HG02870 (cell line): ENCODE data around the gene MAP3K5.

Experiments
- ATAC-seq: cut with Tn5 transposase; IDR thresholded peaks from one replicate; pipeline ENCODE4 v1.9.1; 2021; ENCODE audit warnings: mild to moderate bottlenecking, moderate library complexity; ENCODE audit not compliant: unreplicated experiment

Gene MAP3K5

DNA sequence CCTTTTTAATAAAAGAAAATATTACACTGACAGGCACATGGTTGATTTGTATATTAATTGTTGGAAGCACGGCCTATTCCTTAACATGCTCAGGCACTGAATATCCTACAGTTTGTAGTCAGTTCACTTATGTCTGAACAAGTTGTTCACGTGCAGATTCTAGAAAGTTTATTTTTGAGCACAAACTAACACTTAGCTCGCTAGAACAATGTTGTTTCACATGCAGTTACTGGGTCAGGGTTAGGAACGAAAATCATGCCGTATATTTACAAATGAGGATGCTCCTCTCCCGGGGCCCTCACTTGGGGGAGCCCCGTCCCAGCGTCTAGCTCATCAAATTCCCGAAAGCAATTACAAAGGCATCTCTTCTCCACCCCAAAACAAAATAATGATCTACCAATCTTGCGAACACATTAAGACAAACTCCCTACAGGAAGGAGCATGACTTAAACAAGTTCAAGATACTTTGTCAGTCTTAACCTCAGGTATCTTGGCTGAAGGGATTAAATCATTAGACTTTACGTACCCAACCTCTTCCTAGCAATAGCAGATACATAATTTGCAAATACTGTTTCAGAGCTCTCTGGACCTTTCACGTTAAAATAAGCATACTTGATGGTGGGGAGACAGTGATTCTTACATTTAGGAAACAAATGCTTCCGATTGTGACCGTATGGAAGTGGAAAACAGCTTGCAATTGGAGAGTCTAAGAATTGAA is 243.5 kb downstream of the MAP3K5 start:
- ATAC-seq, result no peak

DNA sequence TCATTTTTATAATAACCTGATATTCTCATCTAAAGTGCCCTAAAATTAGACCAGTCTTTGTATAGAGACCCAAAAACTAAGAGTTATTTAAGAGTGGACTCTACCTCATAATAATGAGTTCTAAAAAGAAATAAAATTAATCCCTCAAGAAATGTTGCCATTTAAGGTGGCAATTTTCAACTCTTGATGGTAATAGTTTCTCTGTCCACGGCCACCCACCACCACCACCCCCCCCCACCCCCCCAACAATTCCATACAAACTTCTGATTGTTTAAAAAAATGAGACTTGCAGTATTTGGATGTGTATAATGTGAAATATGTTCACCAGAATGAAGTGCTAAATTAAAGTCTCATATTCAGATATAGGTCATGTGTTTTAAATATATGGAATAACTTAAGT is 244.4 kb downstream of the MAP3K5 start:
- no peak for ATAC-seq

DNA sequence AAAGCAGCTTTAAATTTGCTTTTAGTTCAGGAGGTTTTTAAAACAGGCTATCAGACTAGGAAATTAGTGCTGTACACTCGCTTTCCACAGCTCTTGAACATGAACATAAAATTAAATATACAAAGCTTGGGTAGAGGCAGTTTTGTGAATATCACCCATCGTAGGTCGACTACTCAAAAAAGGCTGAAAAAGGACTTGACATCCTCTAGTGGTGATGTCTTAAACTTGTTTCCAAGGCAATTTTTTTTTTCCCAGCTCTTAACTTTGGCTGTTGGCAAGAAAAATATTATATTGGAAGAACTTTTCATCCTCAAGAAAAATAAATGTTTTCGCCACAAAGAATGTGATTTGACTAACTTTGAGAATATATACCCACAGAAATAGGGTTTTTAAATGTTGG is 244.9 kb downstream of the MAP3K5 start:
- ATAC-seq, result no peak

DNA sequence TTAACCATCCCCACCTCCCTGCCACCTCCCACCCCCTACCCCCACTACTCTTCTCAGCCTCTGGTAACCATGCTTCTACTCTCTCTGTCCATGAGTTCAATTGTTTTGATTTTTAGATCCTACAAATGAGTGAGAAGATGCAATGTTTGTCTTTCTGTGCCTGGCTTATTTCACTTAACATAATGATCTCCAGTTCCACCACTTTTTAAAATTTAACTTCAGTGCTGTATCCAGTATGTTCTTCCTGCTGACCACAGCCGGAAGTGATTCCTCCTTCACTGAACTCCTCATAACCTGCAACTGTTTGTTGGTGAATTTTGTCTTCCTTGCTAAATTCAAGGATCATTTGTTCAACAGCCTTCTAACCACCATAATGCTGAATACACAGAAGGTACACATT is 245.9 kb downstream of the MAP3K5 start:
- ATAC-seq, result no peak

DNA sequence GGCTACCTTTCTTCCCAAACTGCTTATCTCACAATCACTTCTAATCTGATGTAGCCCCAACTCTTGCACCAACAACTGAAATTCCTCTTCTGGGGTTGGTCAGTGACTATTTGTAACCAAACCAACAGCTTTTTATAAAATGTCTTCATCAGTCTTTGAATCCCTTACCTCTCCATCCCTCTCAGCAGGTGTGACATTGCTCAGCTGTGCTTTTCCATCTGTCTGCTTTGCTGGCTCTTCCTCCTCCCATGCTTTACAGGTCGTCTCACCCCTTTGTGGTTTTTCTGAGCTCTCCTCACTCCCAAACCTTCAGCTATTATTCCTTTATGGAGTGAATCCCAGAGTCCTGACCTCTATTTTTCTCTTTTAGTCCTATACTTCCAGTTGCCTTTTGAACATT is 248.0 kb downstream of the MAP3K5 start:
- no peak for ATAC-seq

DNA sequence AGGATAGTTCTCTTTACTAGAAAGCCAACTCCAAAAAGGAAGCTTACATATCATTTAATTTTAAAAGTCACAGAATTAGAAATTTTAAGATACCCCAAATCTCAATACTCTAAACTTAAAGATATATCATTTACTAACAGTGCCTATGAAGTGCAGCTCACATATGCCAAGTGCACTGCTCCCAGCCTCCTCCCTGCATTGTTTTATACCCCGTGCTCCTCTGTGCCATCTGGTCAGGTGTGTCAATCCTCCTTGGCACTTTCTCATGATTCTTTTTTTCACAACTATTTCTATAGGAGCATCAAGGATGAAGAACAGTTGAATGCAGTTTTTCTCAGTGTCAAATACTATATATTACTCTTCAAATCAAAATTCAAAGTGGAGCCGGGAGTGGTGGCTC is 250.9 kb downstream of the MAP3K5 start:
- no peak for ATAC-seq

DNA sequence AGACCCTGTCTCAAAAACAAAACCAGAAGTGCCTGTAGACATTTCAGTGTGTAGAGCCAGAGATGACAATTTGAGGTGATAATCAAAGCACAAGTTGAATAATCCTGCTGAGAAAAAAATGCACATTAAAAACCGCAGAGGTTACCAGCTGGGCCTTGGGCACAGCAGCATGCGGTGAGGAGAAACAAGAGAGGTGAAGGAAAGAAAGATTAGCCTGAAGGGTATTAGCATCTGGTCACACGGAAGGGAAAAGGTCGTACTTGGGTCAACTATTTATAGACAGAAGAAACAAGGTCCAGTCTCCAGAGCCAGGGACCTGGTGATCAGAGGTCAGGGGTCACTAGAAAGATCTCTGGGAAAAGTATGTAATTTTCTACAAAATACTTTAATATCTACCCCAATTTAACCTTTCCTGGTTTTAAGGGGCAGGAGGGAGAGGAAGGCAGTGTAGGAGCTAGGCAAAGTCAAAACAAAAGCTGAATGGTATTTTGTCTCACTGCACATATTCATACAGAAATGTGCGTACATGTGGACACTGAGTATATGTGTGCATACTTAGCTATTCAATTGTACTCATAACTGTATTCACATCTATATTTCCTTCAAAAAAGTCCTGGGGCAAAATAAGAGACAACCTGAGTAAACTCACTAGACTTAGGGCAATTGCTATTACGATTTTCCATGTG is 252.2 kb downstream of the MAP3K5 start:
- ATAC-seq, result no peak

DNA sequence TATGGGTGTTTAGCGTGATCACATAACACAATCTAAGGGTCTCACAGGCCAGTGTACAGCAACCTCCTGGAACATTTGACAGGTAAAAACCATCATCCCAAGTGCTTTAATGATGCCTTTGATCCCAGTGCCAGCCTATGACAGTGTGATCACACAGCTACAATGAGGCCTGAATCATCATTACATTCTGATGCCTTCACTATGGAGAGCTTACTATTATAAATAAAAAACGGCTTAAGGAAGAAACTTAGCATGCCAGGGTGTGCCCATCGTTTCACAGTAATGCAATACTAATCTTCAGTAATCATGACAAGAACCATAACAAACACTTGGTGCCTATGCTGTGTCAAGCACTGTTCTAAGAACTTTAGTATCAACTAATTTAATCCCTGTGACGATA is 253.4 kb downstream of the MAP3K5 start:
- ATAC-seq, result no peak

DNA sequence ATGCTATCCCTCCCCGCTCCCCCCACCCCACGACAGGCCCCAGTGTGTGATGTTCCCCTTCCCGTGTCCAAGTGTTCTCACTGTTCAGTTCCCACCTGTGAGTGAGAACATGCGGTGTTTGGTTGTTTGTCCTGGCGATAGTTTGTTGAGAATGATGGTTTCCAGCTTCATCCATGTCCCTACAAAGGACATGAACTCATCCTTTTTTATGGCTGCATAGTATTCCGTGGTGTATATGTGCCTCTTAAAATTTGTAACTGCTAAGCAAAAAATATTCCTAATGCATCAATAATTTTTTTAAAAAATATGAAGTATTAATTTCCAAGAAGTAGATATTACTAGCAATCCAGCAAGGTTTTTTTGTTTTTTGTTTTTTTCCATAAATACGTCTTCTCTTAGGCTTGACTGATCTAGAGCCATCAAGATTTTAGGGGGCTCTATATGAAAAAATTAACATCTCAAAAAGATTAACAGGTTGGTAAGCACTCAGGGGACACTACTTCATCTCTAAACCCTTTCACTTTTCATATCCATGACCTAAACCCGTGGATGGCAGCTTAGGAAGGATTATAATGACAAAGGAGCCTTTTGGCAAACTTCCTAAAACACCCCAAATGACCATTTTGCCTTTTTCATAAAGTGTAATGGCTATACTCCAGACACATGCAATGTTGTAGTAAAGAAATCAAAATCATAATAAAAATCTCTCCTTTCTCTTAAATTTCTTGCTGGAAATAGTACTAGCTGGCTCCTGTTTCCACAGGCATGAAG is 256.2 kb downstream of the MAP3K5 start:
- ATAC-seq, result no peak

DNA sequence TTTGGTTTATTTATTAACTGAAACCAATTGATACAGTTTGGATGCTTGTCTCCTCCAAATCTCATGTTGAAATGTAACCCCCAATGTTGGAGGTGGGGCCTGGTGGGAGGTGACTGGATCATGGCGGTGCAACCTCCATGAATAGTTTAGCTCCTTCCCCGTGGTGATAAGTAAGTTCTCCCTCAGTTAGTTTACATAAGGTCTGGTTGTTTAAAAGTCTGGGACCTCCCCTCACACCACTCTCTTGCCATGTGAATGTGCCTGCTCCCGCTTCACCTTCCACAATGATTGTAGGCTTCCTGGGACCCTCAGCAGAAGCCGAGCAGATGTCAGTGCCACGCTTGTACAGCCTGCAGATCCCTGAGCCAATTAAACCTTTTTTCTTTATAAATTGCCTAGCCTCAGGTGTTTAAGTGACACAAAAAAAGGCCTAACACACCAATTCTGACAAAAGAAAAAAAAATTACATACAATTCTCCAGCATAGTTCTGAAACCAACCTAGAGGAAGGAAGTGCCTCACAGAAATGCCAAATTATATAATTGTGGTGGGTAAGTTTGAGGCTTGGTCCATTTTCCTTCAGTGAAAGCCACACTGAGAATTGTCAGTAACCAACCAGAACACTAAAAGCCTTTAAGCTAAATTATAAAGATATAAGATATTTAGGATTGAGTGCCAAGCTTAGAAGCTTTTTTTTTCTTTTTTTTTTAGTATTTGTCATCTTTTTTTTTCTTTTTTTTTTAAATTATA is 257.1 kb downstream of the MAP3K5 start:
- no peak for ATAC-seq

DNA sequence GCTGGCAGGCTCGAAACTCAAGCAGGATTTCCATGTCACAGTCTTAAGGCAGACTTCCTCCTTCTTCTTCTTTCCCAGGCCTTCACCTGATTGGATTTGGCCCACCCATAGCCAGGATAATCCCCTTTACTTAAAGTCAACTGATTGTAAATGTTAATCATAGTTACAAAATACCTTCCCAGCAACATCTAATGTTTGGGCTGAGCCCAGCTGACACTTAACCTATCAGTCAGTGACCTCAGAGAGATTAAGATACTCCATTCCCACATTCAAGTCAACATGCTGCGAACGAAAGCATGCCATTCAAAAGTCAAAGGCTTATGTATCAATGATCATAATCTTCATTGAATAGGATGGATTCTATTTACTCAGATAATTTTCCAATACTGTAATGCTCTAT is 258.0 kb downstream of the MAP3K5 start:
- ATAC-seq, result no peak

DNA sequence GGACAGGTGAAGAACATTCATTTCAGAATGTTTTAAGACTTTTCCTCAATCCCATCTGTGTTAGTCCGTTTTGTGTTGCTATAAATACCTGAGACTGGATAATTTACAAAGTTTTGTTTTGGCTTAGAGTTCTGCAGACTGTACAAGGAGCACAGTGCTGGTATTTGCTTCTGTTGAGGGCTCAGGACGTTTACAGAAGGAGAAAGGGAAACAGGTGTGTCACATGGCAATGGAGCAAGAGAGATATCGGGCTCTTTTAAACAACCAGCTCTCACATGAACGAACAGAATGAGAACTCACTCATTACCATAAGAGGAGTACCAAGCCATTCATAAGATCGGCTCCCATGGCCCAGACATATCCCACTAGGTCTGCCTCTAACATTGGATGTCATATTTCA is 258.8 kb downstream of the MAP3K5 start:
- no peak for ATAC-seq

DNA sequence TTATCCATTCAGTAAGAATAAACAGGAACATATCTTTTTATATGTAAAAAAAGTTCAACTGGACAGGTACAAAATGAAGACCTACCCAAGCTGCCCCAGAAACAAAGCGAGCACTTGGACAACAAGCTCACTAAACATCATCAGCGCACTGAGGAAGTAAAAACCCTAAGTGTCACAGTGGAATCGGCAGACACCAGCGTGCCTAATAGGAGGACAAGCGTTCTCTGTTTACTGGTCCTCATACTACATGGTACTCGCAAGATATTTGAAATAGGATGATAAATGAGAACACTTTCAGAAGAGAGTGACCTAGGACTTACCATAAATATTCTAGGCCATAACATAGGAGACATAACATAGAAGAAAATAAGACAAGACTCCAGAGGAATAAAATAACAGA is 260.2 kb downstream of the MAP3K5 start:
- ATAC-seq, result no peak

DNA sequence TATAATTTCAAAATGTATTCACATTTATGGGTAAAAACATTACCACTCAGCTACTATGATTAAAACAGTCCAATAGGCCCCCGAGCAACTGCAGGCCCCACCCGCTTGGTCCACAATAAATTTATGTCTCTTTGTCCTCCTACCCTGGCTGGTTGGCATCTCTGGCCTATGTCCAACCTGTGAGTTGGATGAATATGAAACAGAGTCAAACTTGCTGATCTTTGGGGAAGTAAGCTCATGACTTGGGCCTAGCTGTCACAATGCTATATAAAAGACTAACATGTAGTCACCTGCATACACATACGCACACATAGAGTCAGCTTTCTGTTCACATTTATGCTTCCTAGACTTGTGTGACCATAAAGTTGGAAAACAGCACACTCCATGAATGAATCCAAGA is 262.6 kb downstream of the MAP3K5 start:
- no peak for ATAC-seq

DNA sequence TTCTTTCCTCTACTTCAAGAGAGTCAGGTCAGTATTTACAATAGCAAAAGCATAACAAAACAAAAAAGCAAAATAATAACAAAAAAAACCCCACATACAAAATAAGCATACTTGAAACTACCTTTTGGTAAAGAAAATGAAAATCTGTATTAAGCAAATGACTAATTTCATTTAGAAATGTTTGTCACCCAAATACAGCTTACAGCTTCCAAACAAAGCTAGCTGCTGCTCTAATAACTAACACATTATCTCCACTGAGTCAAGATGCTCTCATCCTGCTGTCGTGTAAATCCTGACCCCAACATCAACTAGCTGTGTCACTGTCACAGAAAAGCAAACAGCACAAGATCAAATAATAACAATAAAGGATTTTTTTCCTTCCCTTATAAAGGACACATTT is 263.8 kb downstream of the MAP3K5 start:
- no peak for ATAC-seq

DNA sequence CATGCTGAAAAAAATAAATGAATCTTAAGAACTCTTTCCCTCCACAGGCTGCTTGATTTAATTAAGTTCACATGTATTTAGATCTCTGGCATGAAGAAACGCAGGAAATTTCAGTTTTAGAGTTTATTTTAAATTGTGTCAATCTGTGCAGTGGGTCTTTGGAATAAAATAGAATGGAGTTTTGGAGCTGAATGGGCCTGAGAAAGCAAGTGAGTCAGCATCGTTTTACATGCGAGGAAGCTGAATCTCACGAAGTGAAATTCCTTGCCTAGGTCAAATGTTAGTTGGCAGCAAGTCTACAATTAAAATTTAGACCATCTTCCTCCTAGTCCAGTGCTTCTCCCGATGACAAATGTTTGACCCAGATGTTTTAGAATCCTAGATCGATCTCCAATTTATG is 264.4 kb downstream of the MAP3K5 start:
- no peak for ATAC-seq

DNA sequence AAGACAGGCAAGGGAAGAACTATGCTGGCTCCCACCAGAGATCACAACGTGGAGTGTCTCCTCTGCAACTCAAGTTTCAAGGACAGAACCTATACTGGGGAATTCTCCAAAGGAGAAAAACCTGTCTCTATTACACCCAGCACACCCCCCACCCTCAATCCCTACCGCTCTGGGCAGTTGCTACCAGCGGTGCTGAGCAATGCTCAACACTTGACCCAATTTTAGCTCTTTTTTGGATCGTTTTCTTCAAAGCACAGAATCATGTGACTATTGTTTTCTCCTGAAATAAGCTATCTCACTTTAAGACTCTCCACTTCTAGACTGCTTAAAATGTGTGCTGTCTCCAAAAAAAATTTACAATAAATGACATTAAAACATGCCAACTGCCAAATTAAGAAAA is 265.3 kb downstream of the MAP3K5 start:
- no peak for ATAC-seq

DNA sequence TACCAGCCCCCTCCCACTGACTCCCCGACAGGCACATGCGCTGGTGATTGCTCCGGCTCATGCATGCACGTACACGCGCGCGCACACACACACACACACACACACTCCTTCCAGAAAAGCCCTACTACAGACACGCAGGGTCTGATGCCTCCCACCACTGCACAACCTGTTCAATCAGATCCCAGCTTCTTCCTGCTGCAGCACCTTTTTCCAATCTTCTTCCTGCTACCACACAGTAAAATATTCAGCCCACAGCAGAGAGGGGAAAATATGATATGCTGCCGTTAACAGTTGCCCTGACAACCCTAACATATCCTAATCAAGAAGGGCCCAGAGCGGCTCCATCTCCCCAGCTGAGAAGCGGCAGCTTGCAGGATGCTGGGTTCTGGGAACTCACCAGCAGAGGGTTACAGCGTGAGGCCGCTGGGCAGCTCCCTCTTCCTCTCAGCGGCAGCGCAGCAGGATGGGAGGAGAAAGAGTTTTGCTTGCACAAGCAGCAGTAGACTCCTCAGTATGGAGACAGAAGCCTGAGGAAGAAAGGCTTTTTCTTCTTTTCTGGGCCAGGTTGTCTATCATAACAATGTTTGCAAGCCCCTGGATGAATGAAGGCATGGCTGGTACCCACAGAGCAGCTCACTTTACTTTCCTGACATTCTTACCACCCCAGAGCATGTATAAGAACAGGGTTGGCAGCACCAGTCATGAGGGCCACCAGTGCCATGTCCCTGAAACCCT is 265.9 kb downstream of the MAP3K5 start:
- ATAC-seq, result no peak

DNA sequence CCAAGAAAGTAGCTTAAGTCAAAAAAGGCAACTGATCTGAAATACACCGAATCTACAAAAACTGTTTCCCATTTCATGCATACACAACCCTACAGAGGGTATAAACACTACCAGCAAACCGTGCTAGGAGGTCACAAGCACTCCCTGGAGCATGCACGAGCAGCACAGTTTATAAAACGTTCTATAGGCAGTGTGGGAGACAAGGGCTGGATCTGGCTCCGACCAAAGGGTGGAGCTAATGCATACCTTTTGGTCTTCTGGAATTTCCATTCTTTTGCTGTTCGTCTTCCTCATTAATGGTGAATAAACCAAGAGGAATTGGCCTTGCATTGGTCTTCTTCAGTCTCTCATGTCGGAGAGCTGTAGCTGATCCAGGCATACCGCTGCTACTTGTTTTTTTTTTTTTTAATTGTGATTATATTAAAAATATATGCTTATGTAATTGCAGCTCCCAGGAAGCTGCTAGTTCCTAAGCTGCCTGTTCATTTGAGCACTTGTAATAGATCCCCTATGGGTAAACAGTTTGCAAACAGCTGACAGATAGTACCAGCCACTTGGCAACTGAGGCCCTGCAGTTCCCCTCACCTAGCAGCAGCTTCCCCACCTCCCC is 266.6 kb downstream of the MAP3K5 start:
- ATAC-seq, result no peak

DNA sequence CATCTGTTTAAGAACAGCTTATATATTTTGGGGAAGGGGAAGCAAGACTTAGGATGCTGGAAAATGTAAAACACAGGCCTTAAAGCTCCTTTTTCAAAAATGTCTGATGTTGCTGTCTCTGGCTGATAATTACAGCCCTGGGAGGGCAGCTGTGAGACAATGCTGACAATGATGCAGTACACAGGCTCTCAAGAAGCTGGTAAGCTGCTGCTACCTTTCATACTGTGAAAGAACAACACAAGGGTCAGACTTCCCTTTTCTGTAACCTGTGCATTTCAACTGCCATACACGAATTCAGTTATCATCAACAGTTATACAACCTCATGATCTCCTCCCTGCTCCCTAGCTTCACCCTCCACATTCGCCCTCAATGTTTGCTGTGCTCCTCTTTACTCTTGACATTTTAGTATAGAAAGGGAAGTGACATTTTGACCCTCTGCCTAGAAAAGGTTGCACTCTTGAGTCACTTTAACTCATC is 267.3 kb downstream of the MAP3K5 start:
- no peak for ATAC-seq
